PC-3 (cell line): ENCODE measurements around the gene MLC1. TPM values are rescaled to one million over a fixed set of nuclear protein-coding genes. Genes with fewer than 3 reads are reported as not detected.

Experiments
- ATAC-seq: fragments of 200-7000 bp; cut with Tn5 transposase; 2 replicates; pipeline ENCODE4 v1.9.1; 2020; ENCODE audit warnings: mild to moderate bottlenecking, moderate library complexity
- BruUV-seq: library from RNA; stranded (reverse); fragments of 400-500 nt; replicated peaks from 2 replicates; lab custom pipeline; 2021; lab: Mats Ljungman, UMichigan
- CTCF ChIA-PET: fragments of 300-600 bp; sonication (Branson Sonifier 250); formaldehyde crosslinking; loops from one replicate; lab custom pipeline; 2022; ENCODE audit warnings: antibody characterized with exemption; lab: Charles Lee
- POLR2A ChIA-PET: fragments of 300-600 bp; sonication (Branson Sonifier 250); formaldehyde crosslinking; loops from one replicate; lab custom pipeline; 2022; ENCODE audit warnings: antibody characterized with exemption; ENCODE audit not compliant: unreplicated experiment; lab: Charles Lee
- DNase-seq: peaks from one replicate; pipeline ENCODE4 v3.0.0-alpha.2; 2015
- H2AFZ ChIP-seq: fragments of 300-600 bp; sonication (generic); 2 replicates; pipeline ENCODE4 v1.6.0; 2016; ENCODE audit warnings: antibody characterized with exemption, low read length
- H3F3A ChIP-seq: fragments of 300-600 bp; sonication (generic); one replicate; pipeline ENCODE4 v1.6.0; 2017; ENCODE audit warnings: antibody characterized with exemption, low read length, control low read depth, mild to moderate bottlenecking; ENCODE audit not compliant: unreplicated experiment
- H3K27ac ChIP-seq: fragments of 300-600 bp; sonication (generic); 2 replicates; pipeline ENCODE4 v1.5.1; 2016; ENCODE audit warnings: mild to moderate bottlenecking, low read length
- H3K27me3 ChIP-seq: fragments of 300-600 bp; sonication (generic); 2 replicates; pipeline ENCODE4 v1.6.1; 2016; ENCODE audit warnings: low read length, mixed read lengths
- H3K36me3 ChIP-seq: fragments of 300-600 bp; sonication (generic); 2 replicates; pipeline ENCODE4 v1.6.1; 2016; ENCODE audit warnings: low read depth, mixed run types, low read length, mixed read lengths
- H3K4me1 ChIP-seq: fragments of 300-600 bp; sonication (generic); 2 replicates; pipeline ENCODE4 v1.5.1; 2016; ENCODE audit warnings: low read length; ENCODE audit not compliant: insufficient read depth
- H3K4me2 ChIP-seq: fragments of 300-600 bp; sonication (generic); 2 replicates; pipeline ENCODE4 v1.6.0; 2016; ENCODE audit warnings: low read length
- H3K4me3 ChIP-seq: fragments of 300-600 bp; sonication (generic); 2 replicates; pipeline ENCODE4 v1.5.1; 2016; ENCODE audit warnings: mild to moderate bottlenecking, low read length, mixed read lengths
- H3K79me2 ChIP-seq: fragments of 300-600 bp; sonication (generic); 2 replicates; pipeline ENCODE4 v1.6.1; 2017; ENCODE audit warnings: low read length, mixed read lengths
- H3K9ac ChIP-seq: fragments of 300-600 bp; sonication (generic); 2 replicates; pipeline ENCODE4 v1.6.0; 2016; ENCODE audit warnings: mild to moderate bottlenecking, low read length
- H3K9me2 ChIP-seq: fragments of 300-600 bp; sonication (generic); replicated peaks from 2 replicates; pipeline ENCODE4 v1.6.1; 2016; ENCODE audit warnings: mixed run types, low read length, mixed read lengths
- H3K9me3 ChIP-seq: fragments of 300-600 bp; sonication (generic); 2 replicates; pipeline ENCODE4 v1.6.1; 2016; ENCODE audit warnings: low read length, mixed read lengths
- H4K20me1 ChIP-seq: fragments of 300-600 bp; sonication (generic); 2 replicates; pipeline ENCODE4 v1.6.1; 2016; ENCODE audit warnings: low read length, mixed read lengths
- EZH2 ChIP-seq: fragments of 300-600 bp; sonication (generic); IDR thresholded peaks from one replicate; pipeline ENCODE4 v1.6.1; 2017; ENCODE audit warnings: antibody characterized with exemption, mild to moderate bottlenecking, low read length; ENCODE audit not compliant: unreplicated experiment
- EZH2phosphoT487 ChIP-seq: fragments of 300-600 bp; sonication (generic); IDR thresholded peaks from 2 replicates; pipeline ENCODE4 v1.6.1; 2018; ENCODE audit warnings: mild to moderate bottlenecking, antibody characterized with exemption, low read length, borderline replicate concordance
- intact Hi-C: fragments of 100-400 bp; cut with micrococcal nuclease; formaldehyde crosslinking; loops from 2 replicates; pipeline ENCODE4 v1.9.0; 2023
- total RNA-seq: library from RNA; depleted of rRNA; stranded (reverse); fragments of >200 nt; gene quantifications from 2 replicates; pipeline ENCODE4 v1.2.3, GENCODE V29; 2014
- TF ChIP-seq, protein P1 (sequence below): fragments of 300-600 bp; sonication (generic); conservative IDR thresholded peaks from 2 replicates; pipeline ENCODE4 v1.5.1; 2017; ENCODE audit warnings: antibody characterized with exemption, low read depth, mild to moderate bottlenecking, low read length

MLC1 gene
- total RNA-seq, 1 experiment from 2014 or later, result 0.62 TPM

DNA sequence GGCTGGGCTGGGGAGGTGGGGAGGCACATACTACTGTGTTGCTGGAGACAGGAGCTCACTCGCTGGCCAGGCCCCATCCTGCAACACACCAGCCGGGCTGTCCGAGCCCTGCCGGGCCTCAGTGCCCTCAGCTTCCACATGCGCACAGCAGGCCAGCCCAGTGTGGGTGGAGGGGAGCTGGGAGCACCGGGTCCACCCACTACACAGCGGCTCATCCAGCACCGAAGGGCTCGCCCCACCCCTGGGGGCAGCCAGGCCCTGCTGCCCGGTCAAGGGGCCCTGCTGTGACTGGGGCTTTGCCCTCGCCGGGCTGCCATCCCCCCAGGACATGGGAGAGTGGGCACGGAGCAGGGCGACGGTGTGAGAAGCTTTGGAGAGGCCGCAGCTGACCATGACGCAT lies 36.4 kb downstream of the MLC1 start:
- no peak overlapping the region for H2AFZ ChIP-seq
- CTCF ChIA-PET, result no interaction called here

DNA sequence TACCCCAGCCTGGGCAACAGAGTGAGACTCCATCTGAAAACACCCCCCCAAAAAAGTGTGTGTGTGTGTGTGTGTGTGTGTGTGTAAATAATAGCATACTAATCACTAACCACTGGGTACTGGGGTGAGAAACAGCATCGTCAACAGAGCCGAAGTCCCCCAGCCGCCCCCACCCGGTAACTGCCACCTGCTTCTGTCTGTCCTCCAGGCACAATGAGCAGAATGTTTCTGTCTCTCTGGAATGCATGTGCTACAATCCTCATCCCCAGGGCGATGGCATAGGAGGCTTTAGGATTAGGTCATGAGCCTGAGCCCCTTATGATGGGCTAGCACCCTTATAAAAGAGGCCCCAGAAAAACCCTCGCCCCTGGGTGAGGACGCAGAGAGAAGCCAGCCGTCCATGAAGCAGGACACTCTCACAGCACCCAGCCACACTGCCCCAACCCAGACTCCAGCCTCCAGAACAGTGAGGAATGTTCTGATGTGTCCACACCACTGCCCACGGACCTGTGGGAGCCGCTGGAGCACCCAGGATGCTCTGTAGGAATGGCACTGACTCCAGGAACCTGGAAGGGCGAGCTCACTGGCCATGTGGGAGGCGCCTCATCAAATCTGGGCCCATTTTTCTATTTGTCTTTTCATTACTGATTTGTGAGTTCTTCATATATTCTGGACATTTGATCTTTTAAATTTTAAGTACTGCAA lies 37.0 kb downstream of the MLC1 start:
- Histone ChIP-seq H3K4me3 (no peak overlapping the region), H3K4me1 (no peaks in the 10 kb centered on the region), H3K27ac (no peak overlapping the region), H3K9ac (no peak overlapping the region), H3K9me3 (no peaks in the 10 kb centered on the region), H3K4me2 (no peak overlapping the region), H4K20me1 (no peaks in the 10 kb centered on the region), H3K9me2 (no peaks in the 10 kb centered on the region), H3K27me3 (no peaks in the 10 kb centered on the region), H2AFZ (no peak overlapping the region), H3K36me3 (no peaks in the 10 kb centered on the region), H3K79me2 (no peaks in the 10 kb centered on the region), H3F3A (no peaks in the 10 kb centered on the region)
- DNase-seq (no peak), ATAC-seq (no peak)
- BruUV-seq, result no TSS peak
- TF ChIP-seq EZH2phosphoT487 (no peak), EZH2 (no peak)
- TF ChIP-seq, protein P1, sequence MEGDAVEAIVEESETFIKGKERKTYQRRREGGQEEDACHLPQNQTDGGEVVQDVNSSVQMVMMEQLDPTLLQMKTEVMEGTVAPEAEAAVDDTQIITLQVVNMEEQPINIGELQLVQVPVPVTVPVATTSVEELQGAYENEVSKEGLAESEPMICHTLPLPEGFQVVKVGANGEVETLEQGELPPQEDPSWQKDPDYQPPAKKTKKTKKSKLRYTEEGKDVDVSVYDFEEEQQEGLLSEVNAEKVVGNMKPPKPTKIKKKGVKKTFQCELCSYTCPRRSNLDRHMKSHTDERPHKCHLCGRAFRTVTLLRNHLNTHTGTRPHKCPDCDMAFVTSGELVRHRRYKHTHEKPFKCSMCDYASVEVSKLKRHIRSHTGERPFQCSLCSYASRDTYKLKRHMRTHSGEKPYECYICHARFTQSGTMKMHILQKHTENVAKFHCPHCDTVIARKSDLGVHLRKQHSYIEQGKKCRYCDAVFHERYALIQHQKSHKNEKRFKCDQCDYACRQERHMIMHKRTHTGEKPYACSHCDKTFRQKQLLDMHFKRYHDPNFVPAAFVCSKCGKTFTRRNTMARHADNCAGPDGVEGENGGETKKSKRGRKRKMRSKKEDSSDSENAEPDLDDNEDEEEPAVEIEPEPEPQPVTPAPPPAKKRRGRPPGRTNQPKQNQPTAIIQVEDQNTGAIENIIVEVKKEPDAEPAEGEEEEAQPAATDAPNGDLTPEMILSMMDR, result no peak
- POLR2A ChIA-PET, result no interaction called here
- CTCF ChIA-PET, result no interaction called here
- intact Hi-C loops, result no loop called here

More for the DNA sequence above, 36.4 kb downstream of the MLC1 start:
- Histone ChIP-seq H3K27ac (no peak overlapping the region), H3K36me3 (no peaks in the 10 kb centered on the region), H4K20me1 (no peaks in the 10 kb centered on the region), H3K4me2 (no peak overlapping the region), H3K9ac (no peak overlapping the region), H3K4me3 (no peak overlapping the region), H3K79me2 (no peaks in the 10 kb centered on the region), H3F3A (no peaks in the 10 kb centered on the region), H3K9me3 (no peaks in the 10 kb centered on the region), H3K4me1 (no peaks in the 10 kb centered on the region), H3K27me3 (no peaks in the 10 kb centered on the region), H3K9me2 (no peaks in the 10 kb centered on the region)
- DNase-seq (no peak), ATAC-seq (no peak)
- intact Hi-C loops, result no loop called here
- BruUV-seq, result no TSS peak
- POLR2A ChIA-PET, result no interaction called here
- TF ChIP-seq EZH2phosphoT487 (no peak), EZH2 (no peak)
- TF ChIP-seq, protein P1, result no peak

DNA sequence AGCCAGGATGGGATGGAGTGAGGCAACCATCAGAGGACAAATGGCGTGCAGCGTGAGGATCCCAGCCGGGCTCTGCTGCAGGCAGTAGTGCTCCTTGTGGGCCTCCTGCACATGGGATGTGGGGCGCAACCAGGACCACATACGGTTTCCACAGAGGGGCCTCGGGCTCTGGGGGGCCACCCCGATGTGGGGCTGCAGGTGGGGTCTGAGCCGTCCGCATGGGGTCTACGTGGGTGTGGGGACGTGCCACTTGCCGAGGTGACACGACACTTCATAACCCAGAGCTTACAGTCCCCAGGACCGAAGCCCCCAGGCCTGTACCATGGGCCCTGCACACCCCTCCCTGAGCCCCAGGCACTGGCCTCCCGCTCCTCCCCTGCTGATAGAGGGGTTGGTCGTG lies 37.9 kb downstream of the MLC1 start:
- Histone ChIP-seq H3F3A (no peaks in the 10 kb centered on the region), H4K20me1 (no peaks in the 10 kb centered on the region), H3K9me3 (no peaks in the 10 kb centered on the region), H3K36me3 (no peaks in the 10 kb centered on the region), H3K79me2 (no peaks in the 10 kb centered on the region), H3K4me3 (no peak overlapping the region), H3K4me2 (no peak overlapping the region), H3K9me2 (no peaks in the 10 kb centered on the region), H3K9ac (no peak overlapping the region), H3K4me1 (no peaks in the 10 kb centered on the region), H3K27ac (no peak overlapping the region), H3K27me3 (no peaks in the 10 kb centered on the region), H2AFZ (no peak overlapping the region)
- no peak for ATAC-seq
- ChIA-PET POLR2A (no interaction called here), CTCF (no interaction called here)
- intact Hi-C loops, result no loop called here
- BruUV-seq, result no TSS peak
- TF ChIP-seq EZH2 (no peak), EZH2phosphoT487 (no peak)
- TF ChIP-seq, protein P1, result no peak
- no peak for DNase-seq
